ENCODE measurements around the gene ACLY.

DNA sequence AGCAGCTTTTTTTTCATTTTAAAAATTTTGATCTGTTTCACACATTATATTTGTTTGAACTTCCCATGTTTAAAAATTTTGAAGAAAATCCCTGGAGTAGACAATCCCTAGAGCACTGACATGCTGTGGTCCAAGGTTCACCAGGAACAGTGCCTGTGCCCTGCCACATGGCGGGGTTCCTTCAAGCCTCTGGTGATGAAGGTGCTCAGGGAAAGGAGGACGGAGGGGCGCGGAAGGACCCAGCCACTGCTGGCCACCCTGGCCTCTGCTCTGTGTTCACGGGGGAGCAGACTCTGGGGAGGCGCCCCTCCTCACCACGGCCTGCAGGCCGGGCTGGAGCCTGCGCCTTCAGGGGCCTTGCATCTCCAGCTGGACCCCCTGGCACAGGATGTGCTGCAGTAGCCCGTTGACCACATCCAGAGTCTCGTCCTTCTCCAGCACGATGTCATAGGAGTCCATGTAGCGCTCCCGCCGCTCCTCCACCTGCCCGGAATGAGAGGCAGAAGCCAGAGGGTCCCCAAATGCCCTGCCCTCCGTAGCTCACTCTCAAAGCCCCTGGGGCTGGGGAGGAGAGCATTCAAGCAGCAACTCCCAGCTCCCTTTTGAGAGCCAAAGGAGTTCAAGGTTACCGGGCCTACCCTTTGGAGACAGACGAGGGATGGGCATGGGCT is 93.4 kb downstream of the ACLY start:
- TF ChIP-seq CTCF (IDR thresholded peaks at IDR 0.05), result no peak
- TF ChIP-seq POLR2A (IDR thresholded peaks at IDR 0.05), result no peak

Measured in heart left ventricle (tissue), 13 donors.